Activated naive CD4-positive, alpha-beta T cell (primary cell): ENCODE results near the gene NEDD9.

ENCODE experiments used
- DNase-seq, 4 experiments: peaks; one replicate each; lab custom pipeline; 2025; lab: John Stamatoyannopoulos, UW

NEDD9 gene

GRCh38 chr6:11179088-11179418 lies 53.4 kb downstream of the NEDD9 start:
- DNase-seq, result no peak

GRCh38 chr6:11177271-11177670 lies 55.2 kb downstream of the NEDD9 start:
- no peak for DNase-seq

GRCh38 chr6:11174242-11174611 lies 58.2 kb downstream of the NEDD9 start:
- DNase-seq, result no peak

DNA sequence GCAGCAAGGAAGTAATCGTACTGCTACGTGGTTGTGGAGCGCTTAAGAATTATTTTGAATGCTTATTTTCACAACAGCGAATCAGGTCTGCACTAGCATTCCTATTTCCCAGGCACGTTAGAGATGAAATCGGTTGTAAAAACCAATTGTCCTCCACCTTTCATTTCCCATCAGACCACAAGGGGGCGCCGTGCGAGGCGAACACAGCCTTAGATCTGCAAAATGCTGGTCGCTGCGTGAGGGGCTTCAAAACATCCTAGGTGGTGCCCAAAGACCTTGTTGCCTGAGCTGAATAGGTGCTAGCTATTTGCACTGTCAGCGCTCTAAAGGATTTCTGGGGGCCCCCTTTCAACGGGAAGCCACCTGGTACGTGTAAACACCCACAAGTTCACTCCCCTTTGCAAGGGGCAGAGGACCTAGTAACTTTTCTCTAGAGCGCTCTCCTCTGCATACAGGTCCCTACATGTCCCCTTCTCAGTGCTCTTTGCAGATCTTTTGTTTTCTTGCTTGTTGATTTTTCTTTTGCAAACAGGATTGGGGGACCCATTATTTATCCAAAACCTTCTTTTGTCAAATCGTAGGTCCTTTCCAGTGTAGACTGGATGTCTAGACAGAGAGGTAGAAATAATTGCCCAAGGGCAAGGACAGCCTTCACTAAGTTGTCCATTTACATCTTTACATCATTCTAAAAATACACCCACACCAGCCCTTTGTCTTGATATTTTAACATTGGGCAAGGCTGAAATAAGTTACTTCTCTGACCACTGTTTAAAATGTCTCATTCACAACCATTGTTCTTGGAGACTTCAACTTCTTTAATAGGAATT lies 59.8 kb downstream of the NEDD9 start:
- DNase-seq, result peak; percentile 36 to 74 (median 62)

GRCh38 chr6:11171952-11172351 lies 60.5 kb downstream of the NEDD9 start:
- DNase-seq, result no peak

DNA sequence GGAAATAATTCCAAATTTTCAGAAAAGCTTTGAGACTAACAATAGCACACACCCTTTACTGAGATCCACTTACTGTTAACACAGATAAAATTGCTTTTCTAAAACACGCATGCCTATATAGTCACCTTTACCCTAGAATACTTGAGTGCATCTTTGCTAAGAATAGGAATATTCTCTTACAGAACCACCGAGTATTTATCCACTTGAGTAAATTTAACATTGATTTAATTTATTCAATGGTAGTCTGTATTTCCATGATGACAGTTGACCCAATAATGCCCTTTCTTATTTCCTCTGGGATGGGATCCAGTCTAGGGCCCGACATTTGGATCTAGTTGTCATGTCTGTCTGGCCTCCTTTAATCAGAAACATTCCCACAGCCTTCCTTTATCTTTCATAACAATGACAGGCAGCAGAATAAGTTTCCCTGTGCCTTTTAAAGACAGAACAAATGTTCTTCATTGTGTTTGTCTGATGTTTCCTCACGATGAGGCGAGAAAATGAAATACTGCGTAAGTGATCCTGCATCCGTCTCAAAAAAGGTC lies 64.3 kb downstream of the NEDD9 start:
- no peak for DNase-seq

GRCh38 chr6:11166948-11167347 lies 65.5 kb downstream of the NEDD9 start:
- no peak for DNase-seq

- DNase-seq, result no peak
Observed at GRCh38 chr6:11164717-11165646, 67.5 kb downstream of the NEDD9 start.

DNA sequence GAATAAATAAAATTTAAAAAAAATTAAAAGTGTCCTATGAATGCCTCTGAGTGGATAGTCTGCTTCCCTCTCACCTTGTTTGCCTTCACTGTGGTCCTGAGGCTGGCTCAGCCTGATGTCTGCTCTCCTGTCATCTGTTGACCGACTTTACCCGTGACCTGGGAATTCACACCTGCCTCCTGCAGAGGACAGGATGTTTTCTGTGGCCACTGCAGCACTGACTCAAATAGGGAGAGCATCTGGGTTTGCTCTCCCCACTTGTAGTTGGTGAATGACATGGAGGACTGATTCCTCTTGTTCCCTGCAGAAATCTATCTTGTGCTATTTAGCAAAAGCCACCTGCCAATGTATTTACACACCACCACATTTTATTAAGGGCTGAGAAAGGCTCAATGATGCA lies 68.5 kb downstream of the NEDD9 start:
- no peak for DNase-seq

GRCh38 chr6:11162262-11162661 lies 70.2 kb downstream of the NEDD9 start:
- DNase-seq, result no peak

DNA sequence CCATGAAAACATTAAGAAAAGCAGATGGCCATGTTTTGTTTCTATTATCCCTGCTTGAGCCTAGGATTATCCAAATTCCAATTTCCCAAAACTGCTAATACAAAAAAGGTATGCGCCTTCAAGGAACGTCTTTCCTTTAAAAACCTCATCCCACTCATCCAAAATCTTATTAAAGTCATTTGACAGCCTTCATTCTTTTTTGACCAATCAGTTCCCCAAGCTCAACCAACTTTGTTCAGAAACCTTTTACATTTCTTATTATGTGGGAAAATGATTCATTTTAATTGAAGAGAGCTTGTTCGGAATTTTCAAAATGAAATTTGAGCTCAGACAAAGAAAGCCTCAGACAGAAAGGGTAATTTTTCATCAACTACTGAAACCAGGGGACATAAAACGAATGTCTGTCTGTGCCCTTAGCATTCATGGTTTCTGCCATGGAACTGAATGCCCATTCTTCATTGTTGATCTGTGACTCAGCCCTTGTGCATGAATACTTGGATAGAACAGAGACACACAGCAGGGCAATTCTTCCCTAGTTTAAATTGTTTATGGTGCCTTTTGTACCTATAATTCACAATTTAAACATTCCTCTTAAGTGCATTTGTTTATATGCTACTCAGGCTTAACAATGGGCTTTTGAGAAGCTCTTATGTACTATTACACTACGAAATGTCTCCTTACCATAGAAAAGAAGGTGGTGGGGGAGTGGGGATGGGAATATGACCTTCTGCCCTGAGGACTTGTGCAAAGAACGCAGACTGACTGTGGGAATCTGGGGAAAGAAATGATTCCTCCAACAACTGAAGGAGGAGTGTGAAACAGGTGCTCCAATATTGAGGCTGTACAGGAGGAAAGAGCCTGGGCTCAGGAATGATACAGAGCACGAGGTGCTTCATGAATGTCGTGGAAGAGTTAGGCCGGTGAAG lies 71.2 kb downstream of the NEDD9 start:
- no peak for DNase-seq

DNA sequence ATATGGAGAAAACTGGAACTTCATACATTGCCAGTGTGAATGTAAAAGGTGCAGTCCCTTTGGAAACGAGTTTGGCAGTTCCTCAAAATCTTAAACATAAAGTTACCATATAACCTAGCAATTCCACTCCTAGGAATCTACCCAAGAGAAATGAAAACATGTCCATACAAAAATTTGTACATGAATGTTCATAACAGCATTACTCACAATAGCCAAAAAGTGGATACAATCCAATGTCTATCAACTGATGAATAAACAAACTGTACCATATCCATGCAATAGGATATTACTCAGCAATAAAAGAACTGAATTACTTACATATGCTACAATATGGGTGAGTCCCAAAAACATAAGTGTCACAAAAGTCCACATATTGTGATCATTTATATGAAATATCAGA lies 72.3 kb downstream of the NEDD9 start:
- no peak for DNase-seq

- DNase-seq, result no peak
Observed at GRCh38 chr6:11155589-11155988, 76.9 kb downstream of the NEDD9 start.

DNA sequence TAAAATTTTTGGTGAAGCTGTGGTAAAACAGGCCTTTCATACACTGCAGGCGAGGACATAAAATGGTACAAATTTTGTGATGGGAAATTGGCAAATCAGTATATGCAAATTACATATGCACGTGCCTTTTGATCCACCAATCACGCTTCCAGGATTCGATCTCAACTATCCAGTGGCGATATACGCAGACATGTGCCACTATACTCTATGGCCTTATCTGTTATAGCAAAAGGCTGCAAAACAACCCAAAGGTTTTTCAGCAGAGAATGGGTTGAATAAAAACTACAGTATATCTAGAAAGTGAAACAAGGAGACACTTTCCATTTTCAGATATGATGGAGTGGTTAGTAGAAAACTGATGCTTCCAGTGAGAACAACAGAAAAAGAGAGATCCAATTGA lies 79.0 kb downstream of the NEDD9 start:
- no peak for DNase-seq

DNA sequence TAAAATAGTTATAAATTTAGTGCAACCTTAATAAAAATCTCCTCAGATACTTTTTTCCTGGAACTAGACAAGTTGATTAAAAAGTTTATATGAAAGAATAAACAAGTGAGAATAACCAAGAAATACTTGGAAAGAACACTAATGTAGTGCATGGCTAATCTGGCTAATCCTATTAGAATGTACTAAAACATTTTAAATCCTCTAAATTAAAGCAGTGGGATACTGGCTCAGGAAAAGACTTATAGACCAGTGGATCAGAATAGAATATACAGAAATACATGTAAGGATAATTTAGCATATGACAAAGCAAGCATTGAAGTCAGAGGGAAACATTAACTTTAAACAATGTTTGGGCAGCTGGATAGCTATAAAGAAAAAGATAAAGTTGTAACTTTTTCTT lies 79.9 kb downstream of the NEDD9 start:
- no peak for DNase-seq

DNA sequence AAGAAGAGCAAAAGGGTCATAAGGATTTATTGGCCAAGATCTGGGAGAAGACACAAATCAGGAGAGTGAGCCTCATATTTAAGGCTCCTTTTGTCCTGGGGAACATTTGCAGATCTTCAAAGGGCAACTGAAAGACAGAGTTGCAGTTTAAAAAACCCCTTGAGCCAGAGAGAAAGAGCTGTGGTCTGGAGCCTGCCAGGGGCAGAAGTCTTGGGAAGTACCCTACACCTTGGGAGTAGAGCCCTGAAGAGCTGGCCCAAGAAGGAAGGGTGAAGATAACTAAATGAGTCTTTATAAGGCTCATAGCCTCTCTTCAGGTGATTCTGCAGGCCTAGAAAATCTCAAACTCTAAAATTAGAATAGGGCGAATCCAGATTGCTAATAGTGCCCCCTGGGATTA lies 81.0 kb downstream of the NEDD9 start:
- no peak for DNase-seq

- DNase-seq, result no peak
Observed at GRCh38 chr6:11149551-11149950, 82.9 kb downstream of the NEDD9 start.

- DNase-seq, result no peak
Observed at GRCh38 chr6:11146117-11146826, 86.2 kb downstream of the NEDD9 start.

DNA sequence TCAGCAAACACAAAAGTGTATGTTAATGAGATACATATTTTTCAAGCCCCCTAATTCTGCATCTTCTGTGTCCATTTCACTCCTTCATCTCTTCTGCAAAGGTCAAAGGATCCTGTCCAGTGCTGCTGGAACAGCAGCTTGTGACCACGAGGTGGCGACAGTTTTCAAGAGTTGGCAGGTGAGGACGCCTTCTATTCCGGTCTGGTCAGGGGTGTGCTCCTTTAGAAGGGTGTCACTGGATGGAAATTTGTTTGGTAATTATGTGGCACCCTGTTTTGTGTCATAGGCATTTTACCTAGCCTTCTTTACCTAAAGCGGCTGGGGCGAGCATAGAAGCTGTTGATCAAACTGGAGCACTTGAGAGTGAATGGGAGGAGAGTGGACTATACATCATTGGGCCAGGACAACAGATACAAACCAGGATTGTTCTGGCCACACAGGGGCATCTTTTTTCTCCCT lies 88.0 kb downstream of the NEDD9 start:
- peak; percentile 6 to 58 (median 34) for DNase-seq

GRCh38 chr6:11143394-11144371 lies 88.8 kb downstream of the NEDD9 start:
- DNase-seq, result no peak
